LNCaP clone FGC (cell line): Measurements from ENCODE around the gene HBM.
"Not testable (repeated sequence)": the region's sequence is repeated elsewhere in the genome, so short reads cannot be mapped to it uniquely, and the experiment has no call there.

ENCODE experiments used
- DNase-seq: peaks from one replicate; pipeline ENCODE4 v3.0.0-alpha.2; 2011; ENCODE audit warnings: low read depth
- H3K4me3 ChIP-seq: 2 replicates; pipeline ENCODE4 v1.5.1; 2011; ENCODE audit warnings: mild to moderate bottlenecking, low read depth, low read length, control low read depth
- CTCF ChIP-seq: IDR thresholded peaks from 2 replicates; pipeline ENCODE4 v1.5.1; 2012; ENCODE audit warnings: mild to moderate bottlenecking; ENCODE audit not compliant: control insufficient read depth, insufficient read depth; ENCODE audit errors: extremely low read depth

HBM gene

GRCh38 chr16:175011-175949 is 9.5 kb downstream of the HBM start:
- TF ChIP-seq CTCF = no peak
- DNase-seq = no peak
- no peak overlapping the region for H3K4me3 ChIP-seq

- DNase-seq, H3K4me3 ChIP-seq: not testable (repeated sequence)
These were observed 10.2 kb downstream of the HBM start for GRCh38 chr16:176006-176405.

- DNase-seq, H3K4me3 ChIP-seq: not testable (repeated sequence)
These were observed 11.0 kb downstream of the HBM start, which contains the start of gene HBA1 for GRCh38 chr16:176477-177382. TSS of gene HBA1 (plus strand) at chr16:176680. CDS start at chr16:176717, 37 bp downstream.

- no peak for DNase-seq
These were observed 11.6 kb downstream of the HBM start for GRCh38 chr16:177394-177822.

GRCh38 chr16:177981-178667 is 12.3 kb downstream of the HBM start:
- no peak overlapping the region for H3K4me3 ChIP-seq
- no peak for TF ChIP-seq CTCF
- no peak for DNase-seq

More at GRCh38 chr16:177394-177822, 11.6 kb downstream of the HBM start:
- no peak overlapping the region for H3K4me3 ChIP-seq
- no peak for TF ChIP-seq CTCF

GRCh38 chr16:178668-179015 is 12.9 kb downstream of the HBM start:
- no peak for TF ChIP-seq CTCF

GRCh38 chr16:179211-180092 is 13.7 kb downstream of the HBM start:
- DNase-seq = no peak
- H3K4me3 ChIP-seq = peak overlapping the region; percentile 49; the same call in 1 of the 2 replicates
- no peak for TF ChIP-seq CTCF

More at GRCh38 chr16:178668-179015, 12.9 kb downstream of the HBM start:
- DNase-seq = no peak
- no peak overlapping the region for H3K4me3 ChIP-seq
